Measurements from ENCODE around the gene KATNAL1. TPM values are rescaled to one million over a fixed set of nuclear protein-coding genes. Genes with fewer than 3 reads are reported as not detected.

KATNAL1 gene
- total RNA-seq, 4 donors from 2014 or later: 8.9 to 27.6 (median 21.4) TPM

DNA sequence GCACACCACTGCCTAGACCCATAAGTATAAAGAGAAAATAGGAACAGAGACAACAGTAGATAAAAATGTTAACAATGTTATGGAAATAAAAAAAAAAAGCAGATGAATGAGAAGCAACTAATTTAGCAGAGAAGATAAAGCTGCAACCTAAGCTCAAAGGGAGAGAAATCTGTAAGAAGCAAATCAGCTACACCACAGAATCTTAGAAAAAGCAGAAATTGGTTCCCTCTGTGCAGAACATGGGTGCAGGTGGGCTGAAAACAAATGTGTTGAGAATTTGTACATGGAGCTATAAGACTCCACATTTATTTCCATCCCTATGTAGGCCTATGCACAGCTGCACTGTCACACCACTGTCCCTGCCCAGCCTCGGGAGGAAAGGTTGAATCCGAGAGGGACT lies 44.8 kb upstream of the KATNAL1 start:
- TF ChIP-seq, protein P1, sequence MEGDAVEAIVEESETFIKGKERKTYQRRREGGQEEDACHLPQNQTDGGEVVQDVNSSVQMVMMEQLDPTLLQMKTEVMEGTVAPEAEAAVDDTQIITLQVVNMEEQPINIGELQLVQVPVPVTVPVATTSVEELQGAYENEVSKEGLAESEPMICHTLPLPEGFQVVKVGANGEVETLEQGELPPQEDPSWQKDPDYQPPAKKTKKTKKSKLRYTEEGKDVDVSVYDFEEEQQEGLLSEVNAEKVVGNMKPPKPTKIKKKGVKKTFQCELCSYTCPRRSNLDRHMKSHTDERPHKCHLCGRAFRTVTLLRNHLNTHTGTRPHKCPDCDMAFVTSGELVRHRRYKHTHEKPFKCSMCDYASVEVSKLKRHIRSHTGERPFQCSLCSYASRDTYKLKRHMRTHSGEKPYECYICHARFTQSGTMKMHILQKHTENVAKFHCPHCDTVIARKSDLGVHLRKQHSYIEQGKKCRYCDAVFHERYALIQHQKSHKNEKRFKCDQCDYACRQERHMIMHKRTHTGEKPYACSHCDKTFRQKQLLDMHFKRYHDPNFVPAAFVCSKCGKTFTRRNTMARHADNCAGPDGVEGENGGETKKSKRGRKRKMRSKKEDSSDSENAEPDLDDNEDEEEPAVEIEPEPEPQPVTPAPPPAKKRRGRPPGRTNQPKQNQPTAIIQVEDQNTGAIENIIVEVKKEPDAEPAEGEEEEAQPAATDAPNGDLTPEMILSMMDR (IDR thresholded peaks at IDR 0.05): no peak
- no peak for ATAC-seq (ENCODE audit: low FRiP score)
- DNase-seq (ENCODE audit: low spot score): no peak

DNA sequence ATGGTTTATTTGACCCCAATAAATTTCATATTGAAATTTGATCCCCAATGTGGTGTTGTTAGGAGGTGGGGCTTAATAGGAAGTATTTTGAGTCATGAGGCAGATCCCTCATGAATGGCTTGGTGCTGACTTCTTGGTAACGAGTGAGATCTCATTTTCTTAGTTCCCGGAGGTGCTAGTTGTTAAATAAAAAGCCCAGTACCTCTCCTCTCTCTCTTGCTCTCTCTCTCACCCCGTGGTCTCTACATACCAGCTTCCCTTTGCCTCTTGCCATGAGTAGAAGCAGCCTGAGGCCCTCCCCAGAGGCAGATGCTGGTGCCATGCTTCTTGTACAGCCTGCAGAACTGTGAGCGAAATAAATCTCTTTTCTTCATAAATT lies 39.4 kb upstream of the KATNAL1 start:
- DNase-seq (ENCODE audit: low spot score) (no peak), ATAC-seq (ENCODE audit: low FRiP score) (no peak)
- TF ChIP-seq, protein P1 (IDR thresholded peaks at IDR 0.05): no peak

DNA sequence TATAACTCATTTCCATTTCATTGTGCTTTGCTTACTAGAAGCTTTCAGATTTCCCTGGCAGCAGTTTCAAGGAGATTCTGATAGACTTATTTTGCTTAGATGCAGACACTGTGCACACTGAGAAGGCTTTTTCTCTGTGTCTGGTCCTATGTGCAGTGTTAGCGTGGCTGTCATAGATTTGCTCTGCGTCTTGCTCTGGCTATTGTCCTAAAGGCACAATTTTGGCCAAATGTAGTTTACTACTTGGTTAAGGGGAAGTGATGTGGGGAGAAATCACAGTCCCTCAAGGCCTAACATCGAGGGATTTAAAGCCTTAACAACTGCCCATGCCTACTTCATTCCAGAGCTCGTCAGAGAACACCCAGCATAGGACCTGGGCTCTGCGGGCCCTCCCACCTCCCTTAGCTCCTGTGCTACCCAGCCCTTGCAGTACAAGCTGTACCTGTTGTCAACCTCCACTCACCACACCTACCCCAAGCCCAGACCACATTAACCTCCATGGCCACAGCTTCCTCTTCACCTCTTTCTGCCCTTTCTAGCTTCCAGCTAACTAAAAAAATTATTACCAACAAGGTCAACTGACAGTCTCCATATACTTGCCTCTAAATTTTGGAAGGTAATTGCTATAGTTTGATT lies 38.9 kb upstream of the KATNAL1 start:
- TF ChIP-seq, protein P1 (IDR thresholded peaks at IDR 0.05): no peak
- no peak for ATAC-seq (ENCODE audit: low FRiP score)
- DNase-seq (ENCODE audit: low spot score): no peak

DNA sequence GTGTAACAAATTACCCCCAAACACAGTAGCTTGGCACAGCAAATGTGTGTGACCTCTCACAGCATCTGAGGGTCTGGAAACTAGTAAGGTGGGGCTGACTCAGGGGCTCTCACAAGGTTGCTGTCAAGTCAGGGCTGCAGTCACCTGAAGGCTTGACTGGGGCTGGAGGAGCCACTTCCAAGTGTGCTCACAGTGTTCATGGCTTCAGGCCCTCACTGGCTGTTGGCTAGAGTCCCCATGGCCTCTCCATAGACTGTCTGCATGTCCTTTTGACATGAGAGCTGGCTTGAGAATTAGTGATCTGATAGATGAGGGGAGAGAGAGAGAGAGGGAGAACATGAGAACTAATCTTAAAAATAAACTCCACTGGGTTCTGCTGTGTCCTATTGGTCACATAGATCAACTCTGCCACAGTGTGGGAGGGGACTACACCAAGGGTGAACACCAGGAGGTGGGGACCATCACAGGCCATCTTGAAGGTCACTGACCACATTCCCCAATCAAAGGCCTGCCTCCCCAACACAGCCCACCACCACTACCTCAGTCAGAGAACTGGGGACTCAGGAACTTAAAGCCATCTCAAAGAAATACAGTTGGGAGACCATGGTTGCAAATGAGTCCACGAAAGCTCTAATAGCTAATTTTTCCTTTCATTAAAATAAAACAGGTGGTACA lies 38.2 kb upstream of the KATNAL1 start:
- ATAC-seq (ENCODE audit: low FRiP score) (no peak), DNase-seq (ENCODE audit: low spot score) (no peak)
- TF ChIP-seq, protein P1 (IDR thresholded peaks at IDR 0.05): no peak

DNA sequence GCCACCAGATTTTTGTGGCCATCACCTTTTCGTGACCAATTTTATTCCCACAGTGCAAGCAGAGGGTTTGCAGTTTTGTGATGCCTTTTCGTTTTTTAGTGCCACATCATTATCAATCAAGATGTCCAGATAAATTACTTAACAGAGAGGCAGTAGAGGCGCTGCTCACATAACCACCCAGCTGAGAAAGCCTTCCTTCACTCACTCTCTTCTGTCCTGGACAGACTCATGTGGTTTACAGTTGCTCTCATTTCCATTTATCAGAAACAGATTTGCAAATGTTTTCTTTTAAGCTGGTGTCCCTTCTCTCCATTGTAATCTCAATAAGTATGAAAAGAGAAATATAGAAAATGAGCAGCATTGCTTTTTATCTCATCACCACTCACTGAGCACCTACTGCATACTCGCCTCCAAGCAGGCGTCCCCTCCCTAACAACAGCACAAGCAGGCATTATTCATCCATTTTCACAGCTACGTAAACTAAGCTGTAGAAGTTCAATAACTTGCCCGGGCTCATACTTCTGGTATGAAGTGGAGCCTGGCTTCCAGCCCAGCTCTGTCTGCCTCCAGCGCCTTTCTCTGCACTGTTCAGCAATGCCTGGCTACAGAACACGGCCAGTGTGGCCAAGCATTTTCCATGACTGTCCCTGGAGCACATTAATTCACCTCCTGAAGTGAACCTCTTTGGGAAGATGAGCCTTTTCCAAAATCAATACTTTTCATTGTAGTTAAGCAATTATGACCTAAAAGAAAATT lies 34.6 kb upstream of the KATNAL1 start:
- DNase-seq (ENCODE audit: low spot score): no peak
- ATAC-seq (ENCODE audit: low FRiP score): peak; percentile 88
- TF ChIP-seq, protein P1 (IDR thresholded peaks at IDR 0.05): no peak

DNA sequence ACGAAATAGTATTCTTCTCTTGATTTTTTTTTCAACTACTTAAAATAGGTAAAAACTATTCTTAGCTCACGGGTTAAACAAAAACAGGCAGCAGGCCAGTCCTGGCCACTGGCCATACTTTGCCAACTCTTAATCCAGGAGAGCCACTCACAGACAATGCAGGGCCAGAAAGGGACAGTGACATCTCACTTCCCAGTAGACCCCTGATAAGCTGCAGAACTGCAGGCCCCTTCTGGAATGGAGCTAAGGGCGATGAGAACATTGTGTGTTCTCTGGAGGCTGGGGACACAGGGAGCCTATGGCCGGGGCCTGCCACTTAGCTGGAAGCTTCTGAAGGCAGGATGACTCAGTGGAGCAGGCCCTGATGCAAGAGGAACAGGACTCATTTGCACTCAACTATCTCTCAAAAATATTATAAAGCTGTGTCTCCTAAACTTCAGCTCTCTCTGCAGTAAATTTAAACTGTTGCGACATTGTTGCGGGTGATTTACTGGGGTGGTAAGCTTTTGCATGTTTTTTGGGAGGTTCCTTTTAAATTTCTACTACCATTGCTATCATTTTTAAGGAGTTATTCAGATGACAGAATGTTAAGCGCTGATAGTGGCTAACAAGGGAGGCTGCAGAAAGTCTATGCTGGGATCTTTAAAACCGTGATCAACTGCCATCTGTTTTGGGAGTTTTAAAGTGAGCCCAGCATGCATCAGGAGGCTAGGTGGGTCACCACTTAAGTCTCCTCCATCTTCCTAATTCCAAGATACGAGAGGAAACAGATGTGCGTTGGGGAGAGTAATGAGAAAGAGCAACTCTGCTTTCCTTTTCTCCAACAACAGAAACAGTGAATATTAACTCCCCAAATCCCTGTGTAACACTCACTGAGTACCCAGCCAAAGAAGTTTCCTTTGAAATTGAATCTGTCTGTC lies 33.2 kb upstream of the KATNAL1 start:
- TF ChIP-seq, protein P1 (IDR thresholded peaks at IDR 0.05): no peak
- ATAC-seq (ENCODE audit: low FRiP score): peak; percentile 83

More for the DNA sequence above, 33.2 kb upstream of the KATNAL1 start:
- DNase-seq (ENCODE audit: low spot score): peak; percentile 43

Measured in omental fat pad (tissue), 4 donors.